GM21619 (cell line): Measurements from ENCODE around the gene DOK6.
"Not testable (repeated sequence)": the region's sequence is repeated elsewhere in the genome, so short reads cannot be mapped to it uniquely, and the experiment has no call there.

Experiments used
- ATAC-seq: cut with Tn5 transposase; IDR thresholded peaks from one replicate; pipeline ENCODE4 v1.9.1; 2021; ENCODE audit not compliant: unreplicated experiment

The DOK6 gene

GRCh38 chr18:69617888-69618287 is 217.2 kb downstream of the DOK6 start:
- ATAC-seq, result no peak

- no peak for ATAC-seq
Observed at GRCh38 chr18:69622184-69622583, 221.5 kb downstream of the DOK6 start.

GRCh38 chr18:69622961-69623360 is 222.3 kb downstream of the DOK6 start:
- ATAC-seq, result no peak

- ATAC-seq, result no peak
Observed at GRCh38 chr18:69626171-69626570, 225.5 kb downstream of the DOK6 start.

- no peak for ATAC-seq
Observed at GRCh38 chr18:69626643-69627242, 226.1 kb downstream of the DOK6 start.

- ATAC-seq, result no peak
Observed at GRCh38 chr18:69628774-69629359, 228.2 kb downstream of the DOK6 start.

- ATAC-seq, result no peak
Observed at GRCh38 chr18:69631281-69631680, 230.6 kb downstream of the DOK6 start.

- no peak for ATAC-seq
Observed at GRCh38 chr18:69635482-69635881, 234.8 kb downstream of the DOK6 start.

- ATAC-seq, result peak; percentile 69
Observed at GRCh38 chr18:69636529-69637301, 236.0 kb downstream of the DOK6 start.

GRCh38 chr18:69638056-69638455 is 237.4 kb downstream of the DOK6 start:
- no peak for ATAC-seq

- no peak for ATAC-seq
Observed at GRCh38 chr18:69647702-69648101, 247.0 kb downstream of the DOK6 start.

GRCh38 chr18:69648486-69648885 is 247.8 kb downstream of the DOK6 start:
- no peak for ATAC-seq

GRCh38 chr18:69649684-69650083 is 249.0 kb downstream of the DOK6 start:
- no peak for ATAC-seq

- no peak for ATAC-seq
Observed at GRCh38 chr18:69651243-69651642, 250.6 kb downstream of the DOK6 start.

- ATAC-seq, result no peak
Observed at GRCh38 chr18:69655816-69656215, 255.1 kb downstream of the DOK6 start.

- no peak for ATAC-seq
Observed at GRCh38 chr18:69658103-69658502, 257.4 kb downstream of the DOK6 start.

- no peak for ATAC-seq
Observed at GRCh38 chr18:69658685-69659084, 258.0 kb downstream of the DOK6 start.

GRCh38 chr18:69659142-69659651 is 258.5 kb downstream of the DOK6 start:
- ATAC-seq, result no peak

GRCh38 chr18:69662090-69662489 is 261.4 kb downstream of the DOK6 start:
- ATAC-seq, result not testable (repeated sequence)

- no peak for ATAC-seq
Observed at GRCh38 chr18:69664399-69664798, 263.7 kb downstream of the DOK6 start.

GRCh38 chr18:69674292-69674877 is 273.7 kb downstream of the DOK6 start:
- no peak for ATAC-seq

- no peak for ATAC-seq
Observed at GRCh38 chr18:69674966-69675365, 274.3 kb downstream of the DOK6 start.
